NT2/D1 (cell line): ENCODE data around the gene BUD13.

Experiments used
- DNase-seq: peaks from one replicate; pipeline ENCODE4 v3.0.0-alpha.2; 2011; ENCODE audit warnings: low read depth, low spot score
- H3K27me3 ChIP-seq: 2 replicates; pipeline ENCODE4 v1.6.0; 2011; ENCODE audit warnings: mild to moderate bottlenecking; ENCODE audit not compliant: insufficient read length, insufficient read depth
- H3K36me3 ChIP-seq: 2 replicates; pipeline ENCODE4 v1.6.1; 2011; ENCODE audit warnings: mild to moderate bottlenecking, low read length, mixed read lengths; ENCODE audit not compliant: insufficient read depth, insufficient read length
- H3K4me1 ChIP-seq: 2 replicates; pipeline ENCODE4 v1.5.1; 2011; ENCODE audit not compliant: insufficient read depth, insufficient read length
- H3K4me3 ChIP-seq: 2 replicates; pipeline ENCODE4 v1.5.1; 2011; ENCODE audit warnings: low read depth; ENCODE audit not compliant: insufficient read length
- H3K9ac ChIP-seq: 2 replicates; pipeline ENCODE4 v1.6.0; 2011; ENCODE audit warnings: low read depth; ENCODE audit not compliant: insufficient read length
- H3K9me3 ChIP-seq: 2 replicates; pipeline ENCODE4 v1.5.1; 2011; ENCODE audit warnings: mild to moderate bottlenecking, low read length; ENCODE audit not compliant: insufficient read depth
- SUZ12 ChIP-seq: IDR thresholded peaks from 2 replicates; pipeline ENCODE4 v1.6.1; 2011; ENCODE audit not compliant: insufficient read length, insufficient read depth; ENCODE audit errors: extremely low read depth
- YY1 ChIP-seq: IDR thresholded peaks from 2 replicates; pipeline ENCODE4 v1.6.1; 2011; ENCODE audit not compliant: insufficient read length, insufficient read depth
- ZNF274 ChIP-seq: IDR thresholded peaks from 2 replicates; pipeline ENCODE4 v1.6.1; 2011; ENCODE audit warnings: mild to moderate bottlenecking, low read depth, low read length

Gene BUD13

GRCh38 chr11:116791813-116792143 is 19.0 kb upstream of the BUD13 start, which contains the start of gene APOA5:
APOA5 (minus strand) TSS chr11:116791879; CDS start chr11:116791860, 19 bp downstream.
- peaks cover 25% of the 10 kb centered on the region for H3K27me3 ChIP-seq
- no peaks in the 10 kb centered on the region for H3K9me3 ChIP-seq
- H3K36me3 ChIP-seq = peaks cover 3% of the 10 kb centered on the region
- no peak for DNase-seq
- H3K4me1 ChIP-seq = peaks cover 8% of the 10 kb centered on the region
- TF ChIP-seq ZNF274 = no peak
- peak within 1 kb of the TSS; percentile 47 for H3K9ac ChIP-seq
- H3K4me3 ChIP-seq = no peak within 1 kb of the TSS

- no peak overlapping the region for H3K4me3 ChIP-seq
- peaks cover 8% of the 10 kb centered on the region for H3K4me1 ChIP-seq
- peak overlapping the region; percentile 47 for H3K9ac ChIP-seq
- H3K36me3 ChIP-seq = peaks cover 9% of the 10 kb centered on the region
- DNase-seq = peak; percentile 72
- H3K27me3 ChIP-seq = peaks cover 25% of the 10 kb centered on the region
- TF ChIP-seq ZNF274 = no peak
- no peak for TF ChIP-seq YY1
- no peak for TF ChIP-seq SUZ12
- no peaks in the 10 kb centered on the region for H3K9me3 ChIP-seq
Measured at GRCh38 chr11:116791002-116791812, 18.4 kb upstream of the BUD13 start.

- no peak overlapping the region for H3K4me3 ChIP-seq
- H3K9me3 ChIP-seq = no peaks in the 10 kb centered on the region
- peaks cover 25% of the 10 kb centered on the region for H3K27me3 ChIP-seq
- peaks cover 17% of the 10 kb centered on the region for H3K36me3 ChIP-seq
- no peak for TF ChIP-seq ZNF274
- TF ChIP-seq YY1 = no peak
- no peak for TF ChIP-seq SUZ12
- peak overlapping the region; percentile 8 for H3K9ac ChIP-seq
- no peak for DNase-seq
- peaks cover 8% of the 10 kb centered on the region for H3K4me1 ChIP-seq
Measured at GRCh38 chr11:116790167-116791001, 17.6 kb upstream of the BUD13 start.

- TF ChIP-seq ZNF274 (no peak), YY1 (no peak), SUZ12 (no peak)
- peaks cover 8% of the 10 kb centered on the region for H3K4me1 ChIP-seq
- DNase-seq = no peak
- H3K9ac ChIP-seq = no peak overlapping the region
- peaks cover 25% of the 10 kb centered on the region for H3K27me3 ChIP-seq
- no peaks in the 10 kb centered on the region for H3K9me3 ChIP-seq
- H3K4me3 ChIP-seq = no peak overlapping the region
- peaks cover 31% of the 10 kb centered on the region for H3K36me3 ChIP-seq
Measured at GRCh38 chr11:116788975-116789374, 16.2 kb upstream of the BUD13 start.

GRCh38 chr11:116788534-116788933 is 15.7 kb upstream of the BUD13 start:
- Histone ChIP-seq H3K27me3 (peaks cover 25% of the 10 kb centered on the region), H3K4me3 (peak overlapping the region; percentile 74), H3K4me1 (peaks cover 8% of the 10 kb centered on the region), H3K9ac (peak overlapping the region; percentile 87), H3K9me3 (no peaks in the 10 kb centered on the region), H3K36me3 (peaks cover 36% of the 10 kb centered on the region)
- no peak for DNase-seq
- TF ChIP-seq YY1 (no peak), ZNF274 (no peak), SUZ12 (no peak)

- TF ChIP-seq ZNF274 = no peak
- no peak for TF ChIP-seq SUZ12
- no peak for TF ChIP-seq YY1
- peak within 1 kb of the TSS; percentile 87 for H3K9ac ChIP-seq
- peak; percentile 27 for DNase-seq
- peaks cover 42% of the 10 kb centered on the region for H3K36me3 ChIP-seq
- peaks cover 25% of the 10 kb centered on the region for H3K27me3 ChIP-seq
- peak within 1 kb of the TSS; percentile 74 for H3K4me3 ChIP-seq
- no peaks in the 10 kb centered on the region for H3K9me3 ChIP-seq
- H3K4me1 ChIP-seq = peaks cover 8% of the 10 kb centered on the region
Measured at GRCh38 chr11:116787786-116788486, 15.1 kb upstream of the BUD13 start, which contains the start of gene ZPR1. ZPR1 (minus strand) TSS chr11:116788023; CDS start chr11:116787990, 33 bp downstream.
